Peyer's patch (tissue), 4 donors: ENCODE data around the gene ARHGAP26.

Experiments
- CTCF ChIP-seq, 6 experiments: fragments of 450-650 bp in 4 of 6; fragments of 200-600 bp in 2 of 6; sonication (generic) in 1 of 6; IDR thresholded peaks; one replicate each; pipeline ENCODE4 v1.5.1; 2017 to 2019; ENCODE audit warnings: antibody characterized with exemption in 6 of 6, mild to moderate bottlenecking in 3 of 6, moderate library complexity in 1 of 6
- POLR2A ChIP-seq, 2 donors: fragments of 450-650 bp; IDR thresholded peaks; one replicate each; pipeline ENCODE4 v1.5.1; 2017; ENCODE audit warnings: antibody characterized with exemption in 2 of 2, mild to moderate bottlenecking in 2 of 2, moderate library complexity in 2 of 2

- TF ChIP-seq CTCF (IDR thresholded peaks at IDR 0.05): no peak
- TF ChIP-seq POLR2A (IDR thresholded peaks at IDR 0.05): no peak
These were observed 10.7 kb downstream of the ARHGAP26 start for GRCh38 chr5:142780871-142781270.
